Measurements from ENCODE around the gene TBC1D5. TPM values are rescaled to one million over a fixed set of nuclear protein-coding genes. Genes with fewer than 3 reads are reported as not detected.

TBC1D5 gene
- total and polyA plus RNA-seq, 2 donors (not counting 1 experiment from before 2014, with no cell fraction given): 22.6 to 111 TPM

- POLR2A ChIA-PET: interaction anchor here (0.6 to 1.0 kb wide), 3 partner anchors 15 to 344 kb away, joined by 3 read pairs; no protein-coding TSS in a partner anchor
- no peaks in the 10 kb centered on the region for H3K79me2 ChIP-seq (ENCODE audit: control insufficient read depth, insufficient read depth, low read length)
- peaks cover 2 to 9% of the 10 kb centered on the region in 2 experiments for H3K36me3 ChIP-seq (replicated peaks in 1 of 2; ENCODE audit: control extremely low read depth in 1 of 2, control insufficient read depth in 1 of 2, extremely low read depth in 1 of 2, insufficient read depth in 2 of 2, low read length in 1 of 2)
- H4K20me1 ChIP-seq (ENCODE audit: control insufficient read depth, insufficient read depth, low read length, poor library complexity, severe bottlenecking): no peaks in the 10 kb centered on the region
- H3K4me1 ChIP-seq (ENCODE audit: control insufficient read depth in 2 of 2, insufficient read depth in 2 of 2, low read length in 2 of 2): peaks cover 4 to 12% of the 10 kb centered on the region in 2 donors
- H3K4me1 Mint-ChIP-seq: peaks cover 15% of the 10 kb centered on the region
- CTCF ChIA-PET: interaction anchor here (0.6 to 4.7 kb wide), 2 partner anchors 626 to 914 kb away, joined by 3 to 22 read pairs; no protein-coding TSS in a partner anchor
- H3K4me2 ChIP-seq (replicated peaks; ENCODE audit: low read depth, low read length, poor library complexity, severe bottlenecking): no peak overlapping the region
- no peak overlapping the region for H3K27ac ChIP-seq (ENCODE audit: low read length in 2 of 2)
- H3K9me3 ChIP-seq (ENCODE audit: control extremely low read depth in 1 of 3, control insufficient read depth in 2 of 3, insufficient read depth in 1 of 3, low read length in 2 of 3): no peaks in the 10 kb centered on the region
- H3K9ac ChIP-seq (ENCODE audit: low read length): no peak overlapping the region
- H3K27me3 ChIP-seq (replicated peaks in 1 of 4; ENCODE audit: control extremely low read depth in 1 of 4, control insufficient read depth in 3 of 4, insufficient read depth in 4 of 4, low read length in 3 of 4): no peaks in the 10 kb centered on the region
- WGBS (ENCODE audit: insufficient coverage): no CpG with 5 or more reads among the region's 2 CpGs
- H2AFZ ChIP-seq (ENCODE audit: insufficient read depth, low read depth, low read length, poor library complexity, severe bottlenecking): no peak overlapping the region
- ATAC-seq (ENCODE audit: low read depth) (no peak), DNase-seq (no peak)
- H3K27ac Mint-ChIP-seq: no peak overlapping the region
- H3K4me3 ChIP-seq (ENCODE audit: control extremely low read depth in 1 of 5, extremely low read depth in 1 of 5, insufficient read depth in 1 of 5, low read depth in 2 of 5, low read length in 4 of 5): no peak overlapping the region
- TF ChIP-seq EZH2 (IDR thresholded peaks at IDR 0.05; ENCODE audit: borderline replicate concordance, insufficient read depth, low read depth, low read length, poor library complexity, severe bottlenecking): no peak
- no peak for TF ChIP-seq CTCF (IDR thresholded peaks at IDR 0.05)
- H3K27me3 Mint-ChIP-seq: no peaks in the 10 kb centered on the region
- intact Hi-C loops (cut with micrococcal nuclease): no loop called here
- H3K9me3 Mint-ChIP-seq (ENCODE audit: insufficient read depth): no peaks in the 10 kb centered on the region
- H3K4me3 Mint-ChIP-seq: no peak overlapping the region
Measured at GRCh38 chr3:17227472-17227871, 515.0 kb downstream of the TBC1D5 start.

GRCh38 chr3:17221529-17221928 lies 520.9 kb downstream of the TBC1D5 start:
- H3K4me1 ChIP-seq (ENCODE audit: control insufficient read depth in 2 of 2, insufficient read depth in 2 of 2, low read length in 2 of 2): no peaks in the 10 kb centered on the region
- Mint-ChIP-seq H3K27ac (no peak overlapping the region), H3K9me3 (ENCODE audit: insufficient read depth) (peaks cover 2% of the 10 kb centered on the region), H3K4me1 (no peaks in the 10 kb centered on the region), H3K4me3 (no peak overlapping the region), H3K27me3 (no peaks in the 10 kb centered on the region)
- ChIA-PET POLR2A (no interaction called here), CTCF (no interaction called here)
- no peaks in the 10 kb centered on the region for H4K20me1 ChIP-seq (ENCODE audit: control insufficient read depth, insufficient read depth, low read length, poor library complexity, severe bottlenecking)
- no peak for DNase-seq
- H2AFZ ChIP-seq (ENCODE audit: insufficient read depth, low read depth, low read length, poor library complexity, severe bottlenecking): no peak overlapping the region
- no peaks in the 10 kb centered on the region for H3K27me3 ChIP-seq (replicated peaks in 1 of 4; ENCODE audit: control extremely low read depth in 1 of 4, control insufficient read depth in 3 of 4, insufficient read depth in 4 of 4, low read length in 3 of 4)
- ATAC-seq (ENCODE audit: low read depth): no peak
- intact Hi-C loops (cut with micrococcal nuclease): no loop called here
- H3K27ac ChIP-seq (ENCODE audit: low read length in 2 of 2): no peak overlapping the region
- no peaks in the 10 kb centered on the region for H3K79me2 ChIP-seq (ENCODE audit: control insufficient read depth, insufficient read depth, low read length)
- peaks cover 2 to 4% of the 10 kb centered on the region in 2 experiments for H3K36me3 ChIP-seq (replicated peaks in 1 of 2; ENCODE audit: control extremely low read depth in 1 of 2, control insufficient read depth in 1 of 2, extremely low read depth in 1 of 2, insufficient read depth in 2 of 2, low read length in 1 of 2)
- no peak overlapping the region for H3K4me3 ChIP-seq (ENCODE audit: control extremely low read depth in 1 of 5, extremely low read depth in 1 of 5, insufficient read depth in 1 of 5, low read depth in 2 of 5, low read length in 4 of 5)
- peaks cover 0 to 1% (median 0%) of the 10 kb centered on the region in 3 donors for H3K9me3 ChIP-seq (ENCODE audit: control extremely low read depth in 1 of 3, control insufficient read depth in 2 of 3, insufficient read depth in 1 of 3, low read length in 2 of 3)
- WGBS (ENCODE audit: insufficient coverage): 100% methylated on average over 1 of the region's 1 CpG
- TF ChIP-seq EZH2 (IDR thresholded peaks at IDR 0.05; ENCODE audit: borderline replicate concordance, insufficient read depth, low read depth, low read length, poor library complexity, severe bottlenecking): no peak
- no peak for TF ChIP-seq CTCF (IDR thresholded peaks at IDR 0.05)
- no peak overlapping the region for H3K9ac ChIP-seq (ENCODE audit: low read length)
- H3K4me2 ChIP-seq (replicated peaks; ENCODE audit: low read depth, low read length, poor library complexity, severe bottlenecking): no peak overlapping the region

Data from B cell (primary cell).